ENCODE data around the gene KDM5B.

DNA sequence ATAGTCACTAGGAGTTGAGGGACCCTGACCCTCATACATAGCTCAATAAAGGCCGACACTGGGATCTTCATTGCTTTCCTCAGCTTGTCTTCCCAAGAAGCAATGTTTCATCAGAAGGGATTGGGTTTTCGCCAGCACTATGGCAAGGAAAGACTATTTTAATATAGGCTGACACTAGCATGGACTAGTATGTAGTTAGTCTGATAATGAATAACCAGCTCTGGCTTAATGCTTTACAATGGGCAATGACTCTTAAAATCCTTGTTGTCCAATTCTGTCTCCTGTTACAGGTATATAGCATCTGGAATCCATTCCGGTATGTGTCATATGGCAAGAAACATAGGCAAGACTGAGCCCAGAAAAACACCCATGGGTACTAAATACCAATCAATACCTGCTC lies 82.7 kb downstream of the KDM5B start:
- TF ChIP-seq, protein P1, sequence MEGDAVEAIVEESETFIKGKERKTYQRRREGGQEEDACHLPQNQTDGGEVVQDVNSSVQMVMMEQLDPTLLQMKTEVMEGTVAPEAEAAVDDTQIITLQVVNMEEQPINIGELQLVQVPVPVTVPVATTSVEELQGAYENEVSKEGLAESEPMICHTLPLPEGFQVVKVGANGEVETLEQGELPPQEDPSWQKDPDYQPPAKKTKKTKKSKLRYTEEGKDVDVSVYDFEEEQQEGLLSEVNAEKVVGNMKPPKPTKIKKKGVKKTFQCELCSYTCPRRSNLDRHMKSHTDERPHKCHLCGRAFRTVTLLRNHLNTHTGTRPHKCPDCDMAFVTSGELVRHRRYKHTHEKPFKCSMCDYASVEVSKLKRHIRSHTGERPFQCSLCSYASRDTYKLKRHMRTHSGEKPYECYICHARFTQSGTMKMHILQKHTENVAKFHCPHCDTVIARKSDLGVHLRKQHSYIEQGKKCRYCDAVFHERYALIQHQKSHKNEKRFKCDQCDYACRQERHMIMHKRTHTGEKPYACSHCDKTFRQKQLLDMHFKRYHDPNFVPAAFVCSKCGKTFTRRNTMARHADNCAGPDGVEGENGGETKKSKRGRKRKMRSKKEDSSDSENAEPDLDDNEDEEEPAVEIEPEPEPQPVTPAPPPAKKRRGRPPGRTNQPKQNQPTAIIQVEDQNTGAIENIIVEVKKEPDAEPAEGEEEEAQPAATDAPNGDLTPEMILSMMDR (conservative IDR thresholded peaks at IDR 0.05; ENCODE audit: low read depth, low read length) = no peak
- TF ChIP-seq EZH2 (IDR thresholded peaks at IDR 0.05; ENCODE audit: borderline replicate concordance, low read depth, low read length, poor library complexity, severe bottlenecking) = no peak
